ENCODE data around the gene UROS. TPM values are rescaled to one million over a fixed set of nuclear protein-coding genes. Genes with fewer than 3 reads are reported as not detected.

The UROS gene
- total RNA-seq, 1 donor from 2014 or later: 51.4 TPM

DNA sequence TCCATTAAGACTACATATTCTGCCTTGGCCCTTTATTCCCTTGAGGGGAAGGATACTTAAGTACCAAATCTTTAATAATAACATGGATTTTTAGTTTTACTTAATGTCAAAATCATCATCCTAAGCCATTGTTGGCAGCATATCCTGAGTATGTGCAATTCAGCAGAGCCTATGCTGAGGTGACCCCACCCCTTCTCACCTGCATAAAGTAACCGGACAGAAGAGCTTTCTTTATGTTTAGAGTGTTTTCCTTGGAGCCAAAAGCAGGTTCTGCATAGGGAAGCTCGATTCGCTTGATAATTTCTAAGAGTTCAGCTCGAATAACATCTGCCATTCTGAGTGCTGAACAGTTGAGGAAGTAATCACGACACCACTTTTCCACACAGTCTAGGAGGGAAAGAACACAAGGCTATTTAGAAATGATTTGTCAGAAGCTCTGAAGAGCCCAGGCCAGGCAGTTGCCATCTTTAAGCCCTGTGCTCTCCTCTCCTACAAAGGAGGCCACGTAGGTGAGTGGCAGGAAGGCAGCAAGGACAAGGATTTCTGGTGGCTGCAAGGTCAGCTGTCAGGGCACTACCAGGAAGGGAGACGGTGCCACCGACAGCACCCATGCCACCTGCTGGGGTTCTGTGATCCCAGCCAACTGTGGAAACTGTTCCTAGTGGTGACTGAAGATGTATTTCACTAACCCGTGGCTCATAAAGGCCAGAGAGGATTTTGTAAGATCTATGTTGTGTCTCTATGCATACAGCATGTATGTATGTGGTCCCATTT is 15.9 kb upstream of the UROS start:
- FAIRE-seq: no peak
- DNase-seq (ENCODE audit: low spot score in 2 of 2): no peak

DNA sequence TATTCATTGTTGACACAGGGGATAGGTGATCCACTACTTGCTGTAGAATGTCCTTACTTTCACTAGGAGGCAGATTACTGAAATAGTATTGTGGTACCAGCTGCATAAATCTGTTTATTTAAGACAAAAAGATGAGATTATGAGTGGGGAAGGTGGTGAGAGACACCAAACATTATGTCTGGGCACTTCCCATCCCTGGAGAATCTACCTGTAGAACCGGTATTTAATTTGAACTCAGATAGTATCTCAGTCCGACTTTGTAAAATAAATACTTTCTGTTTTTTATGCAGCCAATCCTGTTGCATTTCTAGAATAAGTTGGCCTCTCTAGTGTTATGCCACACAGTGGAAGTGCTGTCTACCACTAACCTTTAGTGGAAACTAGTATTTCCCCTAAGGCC is 13.7 kb upstream of the UROS start:
- DNase-seq (ENCODE audit: low spot score in 2 of 2): no peak
- FAIRE-seq: no peak

DNA sequence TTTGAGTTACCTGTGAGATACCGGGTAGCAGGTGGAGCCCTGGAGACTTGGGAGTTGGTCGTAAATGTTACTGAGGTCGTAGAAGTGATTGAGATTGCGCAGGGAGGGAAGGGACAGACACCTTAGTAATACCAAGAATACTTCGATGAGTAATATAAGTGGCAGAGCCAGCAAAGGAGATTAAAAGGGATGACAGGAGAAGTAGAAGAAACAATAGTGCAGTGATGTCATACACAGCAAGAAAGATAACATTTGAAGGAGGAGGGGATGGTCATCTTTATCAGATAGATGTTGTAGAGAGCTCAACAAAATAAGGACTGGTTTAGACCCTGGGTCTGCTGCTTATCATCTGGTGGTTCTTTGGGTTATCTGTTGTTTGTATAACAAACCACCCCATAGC is 5.3 kb upstream of the UROS start:
- DNase-seq (ENCODE audit: low spot score in 2 of 2) (no peak), FAIRE-seq (no peak)

DNA sequence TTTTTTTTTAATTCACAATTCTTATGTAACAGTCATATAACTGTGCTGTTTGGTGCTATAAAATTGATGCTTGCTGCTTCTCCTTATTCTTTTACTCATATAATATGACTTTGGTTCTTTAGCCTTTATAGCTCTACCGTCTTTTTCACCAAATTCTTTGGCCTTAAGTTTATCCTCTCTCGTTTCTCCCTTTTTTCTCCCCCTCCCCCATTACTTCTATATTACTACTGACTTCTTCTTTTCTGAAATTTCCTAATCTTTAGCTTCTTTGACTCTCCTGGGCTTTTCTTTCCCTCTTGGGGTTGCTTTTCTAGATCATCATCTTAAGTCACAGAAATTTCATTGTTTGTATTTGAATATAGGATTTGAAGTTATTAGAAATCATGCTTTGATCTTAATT is 4.1 kb upstream of the UROS start:
- no peak for DNase-seq (ENCODE audit: low spot score in 2 of 2)
- no peak for FAIRE-seq

DNA sequence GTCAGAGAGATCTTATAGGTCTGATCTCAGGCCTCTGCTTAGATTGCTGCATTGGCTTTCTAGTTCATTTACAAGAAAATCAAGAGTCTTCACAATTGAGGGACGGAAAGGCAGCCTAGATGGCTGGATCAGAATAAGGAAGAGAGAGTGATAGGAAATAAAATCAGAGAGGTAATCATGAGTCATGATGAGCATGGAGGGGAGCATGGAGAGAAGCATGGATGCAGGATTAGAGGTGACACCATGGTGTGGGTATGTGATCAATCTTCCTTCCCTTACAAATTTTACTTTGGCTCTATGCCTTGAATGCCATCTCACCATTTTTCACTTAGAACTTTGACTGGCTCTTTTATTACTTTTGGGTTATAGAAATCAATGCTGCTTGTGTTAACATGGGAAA is 1.7 kb upstream of the UROS start:
- no peak for FAIRE-seq
- no peak for DNase-seq (ENCODE audit: low spot score in 2 of 2)

DNA sequence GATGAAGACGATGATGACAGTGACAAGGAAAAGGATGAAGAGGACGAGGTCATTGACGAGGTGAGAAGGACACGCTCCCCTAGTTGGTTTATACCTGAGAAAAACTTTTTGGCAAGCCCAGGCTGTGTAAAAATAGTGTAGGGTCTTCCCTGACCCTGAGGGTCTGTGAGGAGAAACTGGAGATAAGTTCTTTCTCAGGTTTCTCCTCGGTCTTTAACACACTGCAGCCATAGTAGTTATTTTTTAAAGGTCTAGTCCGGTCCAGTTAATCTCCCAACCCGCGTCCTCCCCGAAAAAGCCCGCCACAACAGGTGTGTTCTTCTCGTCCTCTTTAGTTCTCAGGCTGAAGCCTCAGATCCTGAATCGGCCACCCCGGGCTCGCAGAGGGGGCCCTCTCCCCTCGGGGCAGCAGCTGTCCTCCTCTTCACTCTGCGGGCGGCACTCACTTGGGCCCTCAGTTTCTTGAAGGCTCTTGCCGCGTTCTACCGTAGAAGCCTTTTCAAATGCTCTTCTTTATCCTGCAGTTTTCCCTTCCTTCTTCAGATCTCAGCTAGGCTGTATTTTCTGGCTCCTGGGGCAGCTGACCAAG is 699 bp upstream of the UROS start:
- FAIRE-seq (no peak), DNase-seq (ENCODE audit: low spot score in 2 of 2) (no peak)

DNA sequence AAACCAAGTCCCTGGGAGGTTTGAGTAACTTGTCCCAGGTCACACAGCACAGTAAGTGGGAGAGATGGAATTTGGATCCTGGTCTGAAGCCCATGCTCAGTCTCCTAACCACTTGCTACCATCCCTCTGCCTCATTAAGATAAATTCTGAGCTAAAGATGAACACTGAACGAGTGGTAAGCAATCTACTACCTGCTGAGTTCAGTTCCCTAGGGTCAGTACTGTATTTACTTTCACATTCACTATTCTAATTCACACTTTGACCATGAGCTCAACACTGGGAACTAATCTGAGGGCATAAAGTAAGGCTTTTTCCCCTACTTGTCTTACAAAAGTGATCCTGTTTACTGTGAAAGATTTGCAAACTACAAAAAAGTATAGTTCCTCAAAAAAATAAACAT is 2.4 kb downstream of the UROS start:
- no peak for FAIRE-seq
- DNase-seq (ENCODE audit: low spot score in 2 of 2): no peak

DNA sequence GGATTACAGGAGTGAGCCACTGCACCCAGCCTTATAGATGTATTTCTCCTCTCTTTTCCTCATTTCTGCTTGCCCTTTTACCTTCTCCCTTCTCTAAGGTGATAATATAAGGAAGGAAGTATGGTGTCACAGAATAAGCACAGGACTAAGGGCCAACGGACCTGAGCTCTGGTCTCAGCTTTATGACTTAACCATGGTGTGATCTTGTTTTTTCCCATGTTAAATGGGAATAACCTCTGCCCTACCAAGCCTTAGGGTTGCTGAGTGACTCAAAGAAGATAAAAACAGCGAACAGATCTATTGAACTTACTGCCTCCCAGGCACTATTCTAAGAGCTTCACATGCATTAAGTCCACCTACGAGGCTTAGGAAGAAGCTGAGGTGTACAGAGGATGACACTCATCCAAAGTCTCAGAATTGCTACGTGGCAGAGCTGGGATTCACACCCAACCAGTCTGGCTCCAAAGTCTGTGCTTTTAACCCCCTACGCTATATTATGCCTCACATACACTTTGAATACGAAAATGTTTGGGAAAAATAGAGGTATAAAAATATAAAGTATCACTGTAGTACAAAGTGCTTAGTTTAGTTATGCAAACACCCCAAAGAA is 5.6 kb downstream of the UROS start:
- FAIRE-seq (no peak), DNase-seq (ENCODE audit: low spot score in 2 of 2) (no peak)

DNA sequence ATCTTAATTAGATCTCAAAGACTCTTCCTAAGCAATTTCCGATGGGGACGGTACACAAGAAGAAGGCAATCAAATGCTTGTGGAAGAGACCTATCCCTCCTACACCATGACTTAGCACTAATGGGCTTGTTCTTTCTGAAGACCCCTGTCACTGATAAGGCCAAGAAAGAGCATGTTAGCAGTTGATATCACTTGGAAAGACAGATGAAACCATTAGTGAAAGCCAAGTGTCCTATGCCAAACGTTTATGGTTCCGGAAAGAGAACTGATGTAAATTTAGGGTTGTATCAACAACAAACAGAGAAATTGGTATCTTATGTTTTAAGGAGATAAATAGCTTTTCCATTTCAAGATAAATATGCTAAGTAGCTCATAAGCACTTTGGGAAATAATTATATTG is 6.5 kb downstream of the UROS start:
- FAIRE-seq (no peak), DNase-seq (ENCODE audit: low spot score in 2 of 2) (no peak)

DNA sequence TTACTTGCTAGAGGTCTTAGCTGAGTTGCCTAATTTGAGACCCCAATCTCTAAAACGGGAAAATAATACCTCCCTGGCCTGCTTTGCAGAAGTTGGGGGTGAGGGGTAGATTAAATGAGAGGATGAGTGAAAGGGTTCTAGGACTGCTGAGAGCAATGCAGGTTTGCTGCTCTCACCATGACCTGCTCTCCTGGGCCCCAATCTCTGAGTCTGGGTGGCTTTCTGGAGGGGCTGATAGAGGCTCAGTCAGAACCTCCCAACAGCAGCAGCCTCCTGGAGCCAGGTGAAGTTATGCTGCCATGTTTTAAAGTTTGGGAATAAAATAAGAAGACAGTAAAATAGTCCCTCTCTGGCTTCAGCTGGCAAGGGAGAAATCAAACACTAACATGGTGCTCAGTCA is 7.3 kb downstream of the UROS start:
- FAIRE-seq (no peak), DNase-seq (ENCODE audit: low spot score in 2 of 2) (no peak)

DNA sequence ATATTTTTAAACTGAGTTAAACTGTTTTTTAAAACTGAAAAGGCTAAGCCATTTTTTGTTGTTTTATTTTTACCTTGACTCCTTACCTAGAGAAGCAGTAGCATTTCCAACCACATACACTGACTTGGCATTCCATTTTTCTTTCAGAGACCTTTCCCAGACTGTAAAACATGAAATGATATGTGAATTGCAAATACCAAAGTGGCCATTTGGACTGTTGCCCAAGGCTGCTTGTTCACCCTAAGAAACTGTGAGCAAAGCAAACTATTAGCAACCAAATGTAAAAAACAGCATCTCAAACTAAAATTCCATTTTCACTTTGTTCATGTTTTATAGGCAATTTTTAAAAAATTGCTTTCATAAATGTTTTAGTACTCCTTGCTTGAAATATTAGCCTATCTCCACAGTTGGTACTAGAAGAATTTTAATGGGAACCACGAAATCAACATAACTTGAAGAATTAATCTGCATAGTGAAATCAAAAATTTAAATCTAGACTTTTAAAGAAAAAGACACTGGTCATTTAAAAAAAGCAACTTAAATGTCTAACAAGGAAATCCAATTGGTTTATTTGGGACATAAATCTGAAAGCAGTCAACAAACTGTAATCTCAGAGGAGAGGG is 10.8 kb downstream of the UROS start:
- FAIRE-seq (no peak), DNase-seq (ENCODE audit: low spot score in 2 of 2) (no peak)

DNA sequence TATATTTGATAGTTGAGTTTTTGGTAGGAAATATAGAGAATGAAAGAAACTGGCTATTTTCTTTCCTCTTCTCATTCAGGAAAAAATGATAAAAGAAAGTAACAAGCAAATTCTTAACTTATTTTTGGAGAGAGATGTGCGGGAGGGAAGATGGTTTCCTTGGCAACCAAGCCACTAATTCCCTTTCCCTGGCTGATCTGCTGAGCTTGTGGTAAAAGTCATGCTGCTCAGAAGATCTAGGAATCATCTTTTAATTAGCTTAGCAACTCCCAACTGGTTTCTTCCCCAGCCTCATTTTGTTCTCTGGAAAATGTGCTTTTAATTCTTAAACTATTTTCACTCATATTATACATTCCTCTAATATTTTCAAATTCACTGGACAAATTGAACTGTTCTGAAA is 11.8 kb downstream of the UROS start:
- DNase-seq (ENCODE audit: low spot score in 2 of 2) (no peak), FAIRE-seq (no peak)

DNA sequence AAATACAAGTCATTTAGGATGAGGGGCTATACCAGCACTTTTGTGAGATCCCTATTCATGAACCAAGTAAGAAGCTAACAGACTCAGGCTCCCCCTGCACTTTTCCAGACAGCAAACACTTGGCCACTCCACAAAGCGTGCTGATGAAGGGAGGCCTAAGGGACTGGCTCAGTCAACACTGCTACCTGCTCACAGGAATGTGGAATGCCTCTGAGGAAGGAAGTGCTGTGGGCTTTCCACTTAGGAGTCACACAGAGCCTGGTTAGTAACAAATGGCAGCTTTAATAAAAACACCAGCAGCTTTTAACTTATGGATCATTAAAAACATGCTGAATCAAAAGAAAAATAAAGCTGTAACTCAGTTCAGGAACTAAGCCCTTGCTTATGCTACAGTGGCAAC is 15.0 kb downstream of the UROS start:
- FAIRE-seq (no peak), DNase-seq (ENCODE audit: low spot score in 2 of 2) (no peak)

DNA sequence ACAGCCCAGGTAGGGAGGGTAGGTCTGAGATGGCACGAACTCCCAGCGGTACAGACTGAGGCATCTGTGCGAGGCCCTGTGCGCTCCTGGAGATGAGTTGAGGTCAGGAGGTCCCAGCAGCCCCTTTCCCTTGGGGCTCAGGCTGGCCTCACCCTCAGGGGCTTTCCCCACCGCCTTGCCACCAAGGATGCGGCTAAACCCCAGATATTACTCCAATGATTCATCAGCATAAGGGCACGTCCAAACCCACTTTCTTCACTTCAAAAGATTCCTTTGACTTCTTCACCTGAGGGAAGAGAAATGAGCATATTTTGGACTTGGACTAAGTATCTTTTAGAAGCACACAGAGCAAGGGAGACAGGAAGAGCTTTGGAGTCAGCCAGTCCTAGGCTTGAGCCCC is 20.3 kb downstream of the UROS start:
- no peak for FAIRE-seq

DNA sequence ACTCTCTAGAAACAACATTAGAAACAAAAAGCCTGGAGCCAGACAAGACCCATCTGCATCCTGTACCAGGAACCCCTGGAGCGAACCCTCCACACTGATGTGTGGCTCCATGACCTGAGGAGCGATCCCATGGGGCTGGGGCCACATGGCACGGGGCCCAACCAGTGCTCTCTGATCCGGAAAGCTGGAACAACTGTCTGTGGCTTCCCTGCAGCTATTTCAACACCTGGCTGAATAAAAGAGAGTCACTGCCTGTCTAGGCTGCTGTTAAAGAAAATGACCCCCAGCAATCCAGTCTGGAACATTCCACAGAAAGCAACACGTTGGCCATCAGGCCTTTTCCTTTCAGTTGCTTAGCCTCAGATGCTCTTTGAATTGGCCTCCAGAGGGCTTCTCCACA is 20.9 kb downstream of the UROS start:
- DNase-seq (ENCODE audit: low spot score in 2 of 2) (no peak), FAIRE-seq (no peak)

More for the DNA sequence above, 20.3 kb downstream of the UROS start:
- DNase-seq (ENCODE audit: low spot score in 2 of 2): no peak

DNA sequence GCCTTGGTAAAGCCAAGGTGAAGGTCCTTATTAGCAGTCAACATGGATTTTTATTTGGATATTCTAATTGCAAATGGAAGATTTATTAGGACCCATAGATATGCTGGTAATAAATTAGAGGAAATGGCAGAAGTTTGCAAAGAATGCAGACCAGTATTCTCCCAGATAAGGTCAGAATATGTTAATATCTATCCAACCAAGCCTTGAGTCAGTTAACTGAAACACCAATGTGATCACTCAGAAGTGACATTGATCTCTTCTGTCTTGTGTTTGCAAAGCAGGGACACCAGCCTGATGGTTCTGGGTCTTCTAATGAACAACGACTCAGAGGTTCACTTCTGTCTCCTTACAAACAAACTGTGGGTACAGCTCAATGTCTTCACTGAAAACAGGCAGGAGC is 21.5 kb downstream of the UROS start:
- FAIRE-seq: no peak

DNA sequence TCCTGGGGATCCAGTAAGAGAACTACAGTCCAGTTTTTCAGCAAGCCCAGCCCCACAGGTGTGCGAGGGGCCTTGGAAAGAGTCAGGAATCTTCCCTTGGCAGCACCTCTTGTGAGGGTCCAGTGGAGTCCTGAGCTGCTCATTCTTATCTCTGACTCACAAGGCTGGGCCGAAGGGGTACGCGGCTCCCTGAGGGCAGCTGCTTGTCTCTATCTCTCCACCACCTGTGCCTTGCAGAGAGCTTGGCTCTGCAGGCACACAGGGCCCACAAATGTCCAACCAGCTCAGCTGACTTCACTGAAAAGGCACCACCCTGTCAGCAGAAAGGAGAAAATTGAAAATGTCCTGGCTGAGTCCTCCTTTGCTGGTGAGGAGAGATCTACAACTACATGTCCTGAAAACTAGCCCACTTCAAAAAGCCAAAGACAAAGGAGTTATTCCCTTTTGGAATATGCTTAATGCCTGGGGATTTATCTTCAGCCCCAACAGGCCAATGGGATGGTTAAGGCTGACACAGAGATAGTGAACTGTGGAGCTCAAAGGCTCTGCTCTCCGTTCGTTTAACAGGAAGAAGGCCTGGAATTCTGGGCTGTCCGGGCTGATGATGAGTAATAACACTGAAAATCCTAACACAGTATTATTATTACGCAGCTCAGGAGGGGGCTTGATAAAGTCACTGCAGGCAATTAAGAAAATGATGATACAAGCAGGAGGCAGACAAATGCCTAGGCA is 23.4 kb downstream of the UROS start:
- no peak for FAIRE-seq

More for the DNA sequence above, 21.5 kb downstream of the UROS start:
- no peak for DNase-seq (ENCODE audit: low spot score in 2 of 2)

DNA sequence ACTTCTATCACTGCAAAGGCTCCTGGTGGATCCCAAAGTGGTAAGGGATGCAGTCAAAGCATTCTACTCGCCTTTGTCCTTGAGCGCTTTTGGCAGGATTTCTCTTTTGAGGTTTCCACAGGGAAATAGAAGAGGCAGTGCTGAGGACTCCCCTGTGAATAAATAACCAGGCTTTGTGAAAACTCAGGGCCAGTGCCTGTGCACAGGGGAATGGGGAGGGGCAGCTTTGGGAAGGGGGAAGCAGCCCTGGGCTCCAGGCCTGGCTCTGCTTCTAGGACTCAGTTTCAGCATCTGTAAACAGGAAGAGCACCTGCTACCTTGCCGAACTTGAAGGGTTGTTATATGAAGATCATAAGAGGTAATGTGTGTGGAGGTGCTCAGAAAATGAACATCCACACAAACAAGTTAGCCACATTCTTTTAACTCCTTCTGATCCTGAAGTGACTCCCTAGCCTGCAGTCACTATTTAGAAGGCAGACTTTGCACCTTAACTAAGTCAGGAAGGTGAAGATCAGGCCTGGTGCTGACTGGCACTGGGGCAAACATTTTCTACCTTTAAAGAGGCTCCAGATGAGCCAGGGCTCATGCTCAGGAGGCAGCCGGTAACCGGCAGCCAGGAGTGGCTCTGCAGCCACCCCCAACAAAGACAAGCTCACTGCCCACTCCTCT is 24.9 kb downstream of the UROS start:
- DNase-seq (ENCODE audit: low spot score in 2 of 2) (no peak), FAIRE-seq (no peak)

More for the DNA sequence above, 23.4 kb downstream of the UROS start:
- DNase-seq (ENCODE audit: low spot score in 2 of 2): no peak

DNA sequence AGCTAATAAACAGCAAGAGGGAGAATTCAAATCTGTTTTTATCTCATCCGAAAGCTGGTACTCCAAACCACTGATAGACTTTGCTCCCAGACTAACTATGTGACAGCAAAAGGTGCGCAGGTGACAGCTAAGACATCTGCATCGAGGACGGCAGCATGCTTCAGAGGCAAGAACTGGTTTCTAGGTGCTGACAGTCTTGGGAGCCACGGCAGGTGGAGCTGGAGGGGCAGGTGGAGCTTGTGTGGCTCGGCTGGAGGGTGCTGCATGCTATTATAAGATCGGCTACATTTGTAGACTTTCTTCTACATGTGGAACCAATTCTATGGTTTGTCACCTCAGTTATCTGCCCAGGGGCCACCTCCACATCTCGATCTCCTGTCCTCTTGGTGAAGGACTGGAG is 25.6 kb downstream of the UROS start:
- no peak for DNase-seq (ENCODE audit: low spot score in 2 of 2)
- FAIRE-seq: no peak

DNA sequence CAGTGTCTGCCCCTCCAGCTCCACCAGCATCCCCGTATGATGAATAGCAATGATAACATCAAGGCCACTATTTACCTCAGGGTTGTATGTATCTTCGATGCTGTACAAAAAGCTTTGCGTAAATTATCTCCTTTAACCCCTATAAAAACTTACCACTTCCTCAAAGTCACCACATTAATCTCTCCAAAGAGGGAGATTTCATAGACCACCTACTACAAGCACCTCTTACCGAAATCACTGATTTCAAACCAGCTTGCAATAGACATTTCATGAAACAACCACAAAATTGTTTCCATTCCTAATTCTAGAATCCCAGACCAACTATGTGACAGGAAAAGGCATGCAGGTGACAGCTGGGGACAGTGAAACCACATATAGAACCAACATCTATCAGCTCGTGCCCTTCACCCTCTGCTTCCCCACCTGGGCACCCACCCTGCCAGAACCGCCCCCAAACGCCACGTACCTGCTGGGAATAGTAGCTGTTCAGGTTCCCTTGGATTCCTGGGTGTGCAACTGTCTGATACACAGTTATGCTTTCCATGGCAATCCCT is 27.3 kb downstream of the UROS start:
- DNase-seq (ENCODE audit: low spot score in 2 of 2): no peak
- FAIRE-seq: no peak

All from frontal cortex (tissue), 4 donors.